ENCODE data around the gene C1orf167. TPM values are rescaled to one million over a fixed set of nuclear protein-coding genes. Genes with fewer than 3 reads are reported as not detected.

The C1orf167 gene
- total RNA-seq, 1 experiment from 2014 or later = not detected

DNA sequence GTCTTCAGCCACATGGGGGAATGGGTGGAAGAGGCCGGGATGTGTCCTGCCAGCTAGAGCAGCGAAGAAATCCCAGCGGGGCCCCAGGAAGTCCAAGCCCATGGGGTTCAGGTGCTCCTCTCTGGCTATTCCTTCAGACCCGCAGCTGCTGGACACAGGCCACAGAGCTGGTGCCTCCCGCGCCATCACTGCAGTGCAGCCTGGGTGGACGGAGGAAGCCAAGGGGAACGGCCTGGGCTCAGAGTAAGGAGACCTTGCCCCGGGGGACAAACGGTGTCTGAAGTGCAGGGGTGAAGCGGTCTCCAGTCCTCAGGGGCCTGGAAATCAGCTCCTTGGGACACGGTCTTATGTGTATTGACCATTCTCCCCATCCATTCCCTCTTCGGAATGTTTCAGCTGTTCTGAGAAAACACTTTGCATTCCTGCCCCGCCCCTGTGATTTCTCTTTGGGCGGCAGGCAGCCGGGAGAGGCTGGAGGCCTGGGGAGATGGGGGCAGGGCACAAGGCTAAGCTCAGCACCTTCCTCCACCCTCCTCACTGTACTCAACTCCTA lies 25.3 kb downstream of the C1orf167 start:
- no peak overlapping the region for H3K27ac ChIP-seq (ENCODE audit: low read length)
- no peaks in the 10 kb centered on the region for H3K36me3 ChIP-seq (ENCODE audit: insufficient read depth, low read length)
- no peaks in the 10 kb centered on the region for H3K4me1 ChIP-seq (ENCODE audit: low read length)
- H3K4me3 ChIP-seq (ENCODE audit: low read length) = no peak overlapping the region
- no peaks in the 10 kb centered on the region for H3K9me2 ChIP-seq (replicated peaks; ENCODE audit: insufficient read depth, low read length)
- no peaks in the 10 kb centered on the region for H3K79me2 ChIP-seq (ENCODE audit: low read length)
- H4K20me1 ChIP-seq (ENCODE audit: insufficient read depth, low read depth, low read length) = no peaks in the 10 kb centered on the region
- no peaks in the 10 kb centered on the region for H3K27me3 ChIP-seq (ENCODE audit: low read length)
- no peak overlapping the region for H3K4me2 ChIP-seq (ENCODE audit: low read depth, low read length, poor library complexity, severe bottlenecking)
- no peak for DNase-seq
- no peak overlapping the region for H2AFZ ChIP-seq (ENCODE audit: low read length)
- H3K9ac ChIP-seq (ENCODE audit: low read length) = no peak overlapping the region
- no peaks in the 10 kb centered on the region for H3K9me3 ChIP-seq (ENCODE audit: low read length)

DNA sequence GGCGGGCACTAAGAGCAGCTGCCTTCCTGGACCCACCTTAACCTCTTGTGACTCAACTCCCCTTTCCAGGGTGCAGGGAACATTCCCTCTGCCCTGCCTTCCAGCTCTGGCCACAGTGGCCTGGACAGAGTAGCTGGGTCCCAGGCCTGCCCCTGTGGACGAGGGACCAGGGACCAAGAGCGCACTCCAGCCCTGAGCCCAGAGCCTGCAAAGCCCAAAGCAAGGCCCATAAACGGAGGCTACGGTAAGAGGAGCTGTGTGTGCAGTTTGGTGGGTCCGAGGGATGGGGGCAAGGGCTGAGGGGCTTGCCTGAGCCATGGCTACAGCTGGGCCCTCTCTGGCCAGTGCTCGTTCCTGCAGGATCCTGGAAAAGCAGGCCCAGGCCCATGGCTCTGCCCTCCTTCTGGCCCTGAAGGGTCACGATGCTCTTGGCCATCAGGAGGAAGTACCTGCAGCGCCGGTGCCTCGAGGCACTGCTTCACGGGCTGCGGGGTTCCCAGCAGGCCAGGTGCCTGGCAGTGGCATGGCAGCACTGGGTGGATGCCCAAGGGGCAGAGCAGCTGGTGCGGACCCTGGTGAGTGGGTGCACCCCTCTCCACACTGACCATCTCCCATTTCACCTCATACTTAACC lies 25.9 kb downstream of the C1orf167 start:
- H3K9ac ChIP-seq (ENCODE audit: low read length) = no peak overlapping the region
- H3K79me2 ChIP-seq (ENCODE audit: low read length) = no peaks in the 10 kb centered on the region
- H2AFZ ChIP-seq (ENCODE audit: low read length) = no peak overlapping the region

DNA sequence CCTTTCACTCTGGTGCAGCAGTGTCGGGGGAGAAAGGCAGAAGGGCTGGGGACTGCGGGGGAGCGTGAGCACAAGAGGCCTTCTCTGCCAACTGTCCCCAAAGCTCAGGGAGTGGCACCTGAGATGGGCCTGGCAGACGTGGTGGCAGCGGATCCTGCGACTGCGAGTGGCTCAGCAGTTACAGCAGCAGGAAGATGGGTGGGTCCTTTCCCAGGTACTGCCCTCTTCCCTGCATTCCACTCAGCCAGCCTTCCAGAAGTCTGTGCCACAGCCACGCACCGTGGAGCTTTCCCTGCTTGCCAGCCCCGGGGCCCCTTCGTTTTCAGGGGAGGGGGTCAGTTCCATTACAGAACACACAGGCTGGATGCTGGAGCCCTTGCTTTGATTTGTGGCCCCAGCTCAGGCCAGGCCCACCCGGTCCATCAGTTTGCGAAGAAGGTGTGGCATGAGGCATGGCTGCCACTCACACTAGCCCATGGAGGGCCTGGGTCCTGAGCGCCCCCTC lies 26.6 kb downstream of the C1orf167 start:
- Histone ChIP-seq H3K27me3 (ENCODE audit: low read length) (no peaks in the 10 kb centered on the region), H3K9me3 (ENCODE audit: low read length) (no peaks in the 10 kb centered on the region), H3K36me3 (ENCODE audit: insufficient read depth, low read length) (no peaks in the 10 kb centered on the region), H3K79me2 (ENCODE audit: low read length) (no peaks in the 10 kb centered on the region), H3K4me2 (ENCODE audit: low read depth, low read length, poor library complexity, severe bottlenecking) (no peak overlapping the region), H3K27ac (ENCODE audit: low read length) (no peak overlapping the region), H2AFZ (ENCODE audit: low read length) (no peak overlapping the region), H3K9me2 (replicated peaks; ENCODE audit: insufficient read depth, low read length) (no peaks in the 10 kb centered on the region), H3K4me1 (ENCODE audit: low read length) (no peaks in the 10 kb centered on the region), H4K20me1 (ENCODE audit: insufficient read depth, low read depth, low read length) (no peaks in the 10 kb centered on the region), H3K4me3 (ENCODE audit: low read length) (no peak overlapping the region), H3K9ac (ENCODE audit: low read length) (no peak overlapping the region)
- DNase-seq = no peak

More for the DNA sequence above, 25.9 kb downstream of the C1orf167 start:
- Histone ChIP-seq H3K27me3 (ENCODE audit: low read length) (no peaks in the 10 kb centered on the region), H3K27ac (ENCODE audit: low read length) (no peak overlapping the region), H4K20me1 (ENCODE audit: insufficient read depth, low read depth, low read length) (no peaks in the 10 kb centered on the region), H3K4me1 (ENCODE audit: low read length) (no peaks in the 10 kb centered on the region), H3K36me3 (ENCODE audit: insufficient read depth, low read length) (no peaks in the 10 kb centered on the region), H3K4me3 (ENCODE audit: low read length) (no peak overlapping the region), H3K9me3 (ENCODE audit: low read length) (no peaks in the 10 kb centered on the region), H3K4me2 (ENCODE audit: low read depth, low read length, poor library complexity, severe bottlenecking) (no peak overlapping the region), H3K9me2 (replicated peaks; ENCODE audit: insufficient read depth, low read length) (no peaks in the 10 kb centered on the region)
- no peak for DNase-seq

- no peak overlapping the region for H3K4me3 ChIP-seq (ENCODE audit: low read length)
- H3K36me3 ChIP-seq (ENCODE audit: insufficient read depth, low read length) = no peaks in the 10 kb centered on the region
- no peaks in the 10 kb centered on the region for H3K4me1 ChIP-seq (ENCODE audit: low read length)
- H3K4me2 ChIP-seq (ENCODE audit: low read depth, low read length, poor library complexity, severe bottlenecking) = no peak overlapping the region
- no peaks in the 10 kb centered on the region for H3K9me3 ChIP-seq (ENCODE audit: low read length)
- no peaks in the 10 kb centered on the region for H3K27me3 ChIP-seq (ENCODE audit: low read length)
- no peaks in the 10 kb centered on the region for H4K20me1 ChIP-seq (ENCODE audit: insufficient read depth, low read depth, low read length)
- H3K9me2 ChIP-seq (replicated peaks; ENCODE audit: insufficient read depth, low read length) = no peaks in the 10 kb centered on the region
- no peak overlapping the region for H3K27ac ChIP-seq (ENCODE audit: low read length)
- no peaks in the 10 kb centered on the region for H3K79me2 ChIP-seq (ENCODE audit: low read length)
- H2AFZ ChIP-seq (ENCODE audit: low read length) = no peak overlapping the region
- DNase-seq = no peak
- no peak overlapping the region for H3K9ac ChIP-seq (ENCODE audit: low read length)
Observed at GRCh38 chr1:11789126-11790067, 27.4 kb downstream of the C1orf167 start.

DNA sequence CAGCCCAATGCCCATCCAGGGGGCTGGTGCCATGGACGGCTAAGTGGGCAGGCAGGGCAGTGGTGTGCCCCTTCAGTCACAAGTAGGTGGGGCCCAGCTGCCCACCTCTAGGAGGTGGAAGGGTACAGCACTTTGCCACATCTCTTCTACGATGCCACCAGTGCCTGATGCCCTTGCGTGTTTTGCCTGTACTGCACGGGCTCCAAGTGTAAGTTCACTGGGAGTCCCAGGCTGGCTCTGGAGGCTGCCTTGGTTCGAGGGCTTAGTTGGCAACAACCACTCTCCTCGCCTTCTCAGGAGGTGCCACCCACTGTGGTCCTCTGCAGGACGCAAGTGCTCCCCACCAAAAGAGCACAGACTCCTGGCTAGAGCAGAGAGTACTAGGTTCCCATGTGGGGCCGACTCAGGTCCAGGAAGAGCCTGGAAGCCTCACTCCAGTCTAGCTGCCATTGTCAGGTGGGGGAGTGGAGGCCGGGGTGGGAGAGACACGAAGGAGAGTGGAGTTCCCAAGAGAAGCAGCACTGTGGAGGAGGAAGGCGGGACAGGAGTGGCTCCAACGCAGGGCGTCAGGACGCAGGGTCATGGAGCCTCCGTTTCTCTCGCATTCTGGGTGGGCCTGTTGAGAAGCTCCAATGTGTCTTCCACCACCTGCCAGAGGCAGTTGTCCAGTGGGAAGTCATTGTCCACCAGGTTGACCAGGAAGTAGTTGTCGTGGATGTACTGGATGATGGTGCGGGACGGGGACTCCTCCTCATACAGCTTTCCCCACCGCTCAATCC lies 28.3 kb downstream of the C1orf167 start:
- no peak overlapping the region for H3K4me2 ChIP-seq (ENCODE audit: low read depth, low read length, poor library complexity, severe bottlenecking)
- no peak overlapping the region for H3K9ac ChIP-seq (ENCODE audit: low read length)
- H3K9me2 ChIP-seq (replicated peaks; ENCODE audit: insufficient read depth, low read length) = no peaks in the 10 kb centered on the region
- no peaks in the 10 kb centered on the region for H3K27me3 ChIP-seq (ENCODE audit: low read length)
- no peak overlapping the region for H3K4me3 ChIP-seq (ENCODE audit: low read length)
- H3K4me1 ChIP-seq (ENCODE audit: low read length) = no peaks in the 10 kb centered on the region
- H3K36me3 ChIP-seq (ENCODE audit: insufficient read depth, low read length) = no peaks in the 10 kb centered on the region
- no peaks in the 10 kb centered on the region for H3K79me2 ChIP-seq (ENCODE audit: low read length)
- H3K9me3 ChIP-seq (ENCODE audit: low read length) = no peaks in the 10 kb centered on the region
- no peak for DNase-seq
- no peak overlapping the region for H3K27ac ChIP-seq (ENCODE audit: low read length)
- H2AFZ ChIP-seq (ENCODE audit: low read length) = no peak overlapping the region
- H4K20me1 ChIP-seq (ENCODE audit: insufficient read depth, low read depth, low read length) = no peaks in the 10 kb centered on the region

DNA sequence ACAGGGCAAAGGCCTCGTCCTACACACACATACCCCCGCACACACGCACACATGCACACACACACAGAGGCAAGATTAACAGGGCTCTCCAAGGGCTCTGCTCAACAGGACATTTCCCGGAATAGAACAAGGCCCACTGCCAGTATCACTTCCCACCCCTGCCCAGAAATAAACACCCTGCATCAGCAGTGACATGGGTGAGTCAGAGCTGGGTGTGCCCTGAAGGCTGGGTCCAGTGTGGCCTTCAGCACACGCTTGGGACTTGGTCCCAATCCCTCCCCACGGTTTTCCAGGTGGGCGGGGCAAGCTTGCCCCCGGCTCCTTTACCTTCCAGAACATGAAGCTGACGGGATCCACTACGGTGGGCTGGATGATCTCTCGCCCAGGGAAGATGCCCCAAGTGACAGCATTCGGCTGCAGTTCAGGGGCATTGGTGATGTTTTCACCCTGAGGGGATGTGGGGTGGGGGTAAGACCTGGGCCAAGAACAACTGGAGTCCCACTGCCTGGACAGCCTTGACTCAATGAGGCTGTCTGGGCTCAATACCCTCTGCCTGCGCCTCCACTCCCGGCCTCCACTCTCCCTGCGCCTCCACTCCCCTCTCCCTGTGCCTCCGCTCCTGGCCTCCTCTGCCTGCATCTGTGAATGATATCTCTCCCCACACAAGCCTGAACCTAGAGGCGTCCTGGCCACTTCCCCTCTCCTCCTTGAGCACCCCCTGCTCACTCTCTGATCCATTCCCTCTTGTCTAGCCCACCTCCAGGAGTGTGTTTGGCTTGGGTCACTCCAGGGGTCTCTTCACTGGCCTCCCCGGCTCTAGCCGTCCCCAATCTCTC lies 29.1 kb downstream of the C1orf167 start:
- H3K27ac ChIP-seq (ENCODE audit: low read length) = no peak overlapping the region
- H3K4me2 ChIP-seq (ENCODE audit: low read depth, low read length, poor library complexity, severe bottlenecking) = no peak overlapping the region
- H3K9ac ChIP-seq (ENCODE audit: low read length) = no peak overlapping the region

DNA sequence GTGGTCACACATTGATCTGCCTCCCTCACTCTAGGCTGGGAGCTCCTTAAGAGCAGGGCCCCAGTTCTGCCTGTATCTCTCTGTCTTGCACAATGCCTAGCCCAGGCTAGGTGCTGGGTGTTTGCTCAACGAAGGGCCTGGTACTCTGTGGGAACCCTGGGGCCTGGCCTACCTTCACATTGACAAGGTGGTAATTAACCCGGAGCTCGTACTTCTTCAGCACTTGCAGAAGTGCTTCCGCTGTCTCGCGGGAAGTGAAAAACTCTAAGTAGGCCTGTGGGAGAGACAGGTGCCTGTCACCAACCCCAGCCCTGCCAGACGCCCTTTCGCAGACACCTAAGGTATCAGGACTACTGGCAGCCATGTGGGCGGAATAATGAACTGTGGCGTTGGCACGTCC lies 30.1 kb downstream of the C1orf167 start:
- Histone ChIP-seq H3K9me3 (ENCODE audit: low read length) (no peaks in the 10 kb centered on the region), H3K9ac (ENCODE audit: low read length) (no peak overlapping the region), H3K36me3 (ENCODE audit: insufficient read depth, low read length) (no peaks in the 10 kb centered on the region), H3K4me2 (ENCODE audit: low read depth, low read length, poor library complexity, severe bottlenecking) (no peak overlapping the region), H3K27ac (ENCODE audit: low read length) (no peak overlapping the region), H3K9me2 (replicated peaks; ENCODE audit: insufficient read depth, low read length) (no peaks in the 10 kb centered on the region), H2AFZ (ENCODE audit: low read length) (no peak overlapping the region), H3K79me2 (ENCODE audit: low read length) (no peaks in the 10 kb centered on the region), H4K20me1 (ENCODE audit: insufficient read depth, low read depth, low read length) (no peaks in the 10 kb centered on the region), H3K4me1 (ENCODE audit: low read length) (no peaks in the 10 kb centered on the region), H3K27me3 (ENCODE audit: low read length) (no peaks in the 10 kb centered on the region), H3K4me3 (ENCODE audit: low read length) (no peak overlapping the region)
- no peak for DNase-seq

More for the DNA sequence above, 29.1 kb downstream of the C1orf167 start:
- H3K27me3 ChIP-seq (ENCODE audit: low read length) = no peaks in the 10 kb centered on the region
- H3K36me3 ChIP-seq (ENCODE audit: insufficient read depth, low read length) = no peaks in the 10 kb centered on the region
- H3K9me2 ChIP-seq (replicated peaks; ENCODE audit: insufficient read depth, low read length) = no peaks in the 10 kb centered on the region
- H3K4me3 ChIP-seq (ENCODE audit: low read length) = no peak overlapping the region
- no peak for DNase-seq
- no peaks in the 10 kb centered on the region for H4K20me1 ChIP-seq (ENCODE audit: insufficient read depth, low read depth, low read length)
- no peaks in the 10 kb centered on the region for H3K4me1 ChIP-seq (ENCODE audit: low read length)
- no peaks in the 10 kb centered on the region for H3K9me3 ChIP-seq (ENCODE audit: low read length)
- H3K79me2 ChIP-seq (ENCODE audit: low read length) = no peaks in the 10 kb centered on the region
- no peak overlapping the region for H2AFZ ChIP-seq (ENCODE audit: low read length)
